Calu3 (cell line): ENCODE results near the gene IRF2. TPM values are rescaled to one million over a fixed set of nuclear protein-coding genes. Genes with fewer than 3 reads are reported as not detected.

ENCODE experiments used
- BruUV-seq: library from RNA; stranded (reverse); fragments of 400-500 nt; replicated peaks from 2 replicates; lab custom pipeline; 2021; lab: Mats Ljungman, UMichigan
- CTCF ChIA-PET: fragments of 300-600 bp; sonication (Branson Sonifier 250); formaldehyde crosslinking; loops from one replicate; lab custom pipeline; 2022; ENCODE audit warnings: antibody characterized with exemption; lab: Charles Lee
- DNase-seq: peaks from one replicate; pipeline ENCODE4 v3.0.0; 2022
- H3K27ac Mint-ChIP-seq: one replicate; pipeline ENCODE4 v1.8.0; 2022; ENCODE audit warnings: mixed read lengths; ENCODE audit not compliant: unreplicated experiment
- H3K27me3 Mint-ChIP-seq: one replicate; pipeline ENCODE4 v1.8.0; 2022; ENCODE audit warnings: mixed read lengths; ENCODE audit not compliant: unreplicated experiment
- H3K36me3 Mint-ChIP-seq: one replicate; pipeline ENCODE4 v1.8.0; 2022; ENCODE audit warnings: mild to moderate bottlenecking, moderate library complexity, mixed read lengths; ENCODE audit not compliant: insufficient read depth, unreplicated experiment
- H3K4me1 Mint-ChIP-seq: one replicate; pipeline ENCODE4 v1.8.0; 2022; ENCODE audit warnings: mild to moderate bottlenecking, low read depth, mixed read lengths; ENCODE audit not compliant: unreplicated experiment
- H3K4me3 Mint-ChIP-seq: one replicate; pipeline ENCODE4 v1.8.0; 2022; ENCODE audit warnings: mild to moderate bottlenecking, low read depth, moderate library complexity, mixed read lengths; ENCODE audit not compliant: unreplicated experiment
- H3K9me3 Mint-ChIP-seq: one replicate; pipeline ENCODE4 v1.8.0; 2022; ENCODE audit warnings: low read depth, mixed read lengths; ENCODE audit not compliant: unreplicated experiment
- intact Hi-C: fragments of 100-400 bp; cut with micrococcal nuclease; formaldehyde crosslinking; loops from one replicate; pipeline ENCODE4 v1.10.0; 2022; ENCODE audit not compliant: unreplicated experiment
- total RNA-seq: library from RNA; stranded (reverse); gene quantifications from 2 replicates; pipeline ENCODE4 v1.2.3, GENCODE V29; 2022
- TF ChIP-seq, protein P1 (sequence below): fragments of 200-600 bp; IDR thresholded peaks from one replicate; pipeline ENCODE4 v1.8.0; 2022; ENCODE audit warnings: antibody characterized with exemption; ENCODE audit not compliant: unreplicated experiment

IRF2 gene
- total RNA-seq, 1 experiment from 2014 or later: 27.3 TPM

DNA sequence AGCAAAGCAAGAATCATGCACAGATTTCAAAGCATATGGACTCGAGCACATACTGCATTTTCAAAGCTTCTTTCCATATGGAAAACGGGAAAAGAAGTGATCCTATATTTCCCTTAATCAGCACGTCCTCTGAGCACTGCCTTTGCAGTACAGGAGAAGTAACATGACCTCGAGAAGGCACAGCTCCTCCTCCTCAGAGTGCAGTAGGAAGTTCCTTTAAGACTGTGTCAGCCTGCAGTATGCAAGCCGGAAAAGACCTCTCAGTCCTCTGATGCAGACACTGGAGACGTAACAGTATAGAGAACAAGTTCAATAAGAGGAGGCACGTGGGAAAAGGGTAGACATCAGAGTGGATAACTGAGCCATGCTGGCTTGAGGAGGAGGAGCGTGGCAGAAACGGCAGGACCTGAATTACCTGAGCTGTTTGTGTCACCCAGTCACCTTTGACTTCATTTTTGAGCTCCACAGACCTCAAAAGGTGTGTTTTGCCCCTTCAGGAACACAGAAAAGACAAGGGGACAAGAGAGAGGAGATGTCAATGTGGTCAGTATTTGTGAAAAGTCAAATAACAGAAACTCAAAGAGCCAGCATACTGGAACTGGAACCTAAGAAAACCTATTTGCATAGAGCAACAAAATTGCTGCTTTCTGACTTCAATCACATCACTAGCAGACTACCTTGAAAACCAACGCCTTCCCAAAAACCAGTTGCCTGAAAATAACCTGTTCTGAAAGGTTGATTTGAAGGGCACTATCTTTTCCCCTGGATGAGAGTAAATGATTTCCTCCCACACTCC, 20.8 kb downstream of the IRF2 start:
- no TSS peak for BruUV-seq
- TF ChIP-seq, protein P1, sequence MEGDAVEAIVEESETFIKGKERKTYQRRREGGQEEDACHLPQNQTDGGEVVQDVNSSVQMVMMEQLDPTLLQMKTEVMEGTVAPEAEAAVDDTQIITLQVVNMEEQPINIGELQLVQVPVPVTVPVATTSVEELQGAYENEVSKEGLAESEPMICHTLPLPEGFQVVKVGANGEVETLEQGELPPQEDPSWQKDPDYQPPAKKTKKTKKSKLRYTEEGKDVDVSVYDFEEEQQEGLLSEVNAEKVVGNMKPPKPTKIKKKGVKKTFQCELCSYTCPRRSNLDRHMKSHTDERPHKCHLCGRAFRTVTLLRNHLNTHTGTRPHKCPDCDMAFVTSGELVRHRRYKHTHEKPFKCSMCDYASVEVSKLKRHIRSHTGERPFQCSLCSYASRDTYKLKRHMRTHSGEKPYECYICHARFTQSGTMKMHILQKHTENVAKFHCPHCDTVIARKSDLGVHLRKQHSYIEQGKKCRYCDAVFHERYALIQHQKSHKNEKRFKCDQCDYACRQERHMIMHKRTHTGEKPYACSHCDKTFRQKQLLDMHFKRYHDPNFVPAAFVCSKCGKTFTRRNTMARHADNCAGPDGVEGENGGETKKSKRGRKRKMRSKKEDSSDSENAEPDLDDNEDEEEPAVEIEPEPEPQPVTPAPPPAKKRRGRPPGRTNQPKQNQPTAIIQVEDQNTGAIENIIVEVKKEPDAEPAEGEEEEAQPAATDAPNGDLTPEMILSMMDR: no peak
- Mint-ChIP-seq H3K36me3 (peaks cover 6% of the 10 kb centered on the region), H3K27me3 (no peaks in the 10 kb centered on the region), H3K4me3 (peak overlapping the region; percentile 56), H3K9me3 (no peaks in the 10 kb centered on the region), H3K27ac (peak overlapping the region; percentile 42), H3K4me1 (peaks cover 18% of the 10 kb centered on the region)
- DNase-seq: peak; percentile 20
- CTCF ChIA-PET: no interaction called here
- intact Hi-C loops: no loop called here

GRCh38 chr4:184452740-184453139, 21.6 kb downstream of the IRF2 start:
- no peaks in the 10 kb centered on the region for H3K27me3 Mint-ChIP-seq
- CTCF ChIA-PET: no interaction called here
- DNase-seq: no peak
- H3K9me3 Mint-ChIP-seq: no peaks in the 10 kb centered on the region
- intact Hi-C loops: no loop called here
- no peak overlapping the region for H3K27ac Mint-ChIP-seq
- peaks cover 6% of the 10 kb centered on the region for H3K36me3 Mint-ChIP-seq
- TF ChIP-seq, protein P1: no peak
- no TSS peak for BruUV-seq
- H3K4me3 Mint-ChIP-seq: no peak overlapping the region
- peaks cover 18% of the 10 kb centered on the region for H3K4me1 Mint-ChIP-seq

DNA sequence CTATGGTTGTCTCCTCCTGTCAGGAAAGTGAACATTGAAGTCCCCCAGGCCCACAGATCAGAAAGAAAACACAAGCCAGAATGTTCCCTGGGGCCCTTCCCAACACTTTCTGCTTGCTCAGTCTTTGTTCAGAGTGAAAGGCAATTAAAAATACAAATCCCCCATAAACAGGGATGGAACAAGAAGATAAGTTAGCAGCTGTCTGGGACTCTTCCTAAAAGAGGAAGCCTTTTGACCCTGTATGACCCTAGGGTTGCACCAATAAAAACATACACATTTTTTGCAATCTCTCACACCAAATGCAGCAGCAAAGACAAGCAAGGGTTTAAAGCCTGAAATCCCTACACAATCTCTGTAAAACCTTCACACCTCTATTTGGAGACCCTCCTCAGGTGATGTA, 22.6 kb downstream of the IRF2 start:
- H3K36me3 Mint-ChIP-seq: peaks cover 6% of the 10 kb centered on the region
- H3K27ac Mint-ChIP-seq: no peak overlapping the region
- no peak overlapping the region for H3K4me3 Mint-ChIP-seq
- CTCF ChIA-PET: no interaction called here
- no TSS peak for BruUV-seq
- H3K9me3 Mint-ChIP-seq: no peaks in the 10 kb centered on the region
- H3K27me3 Mint-ChIP-seq: no peaks in the 10 kb centered on the region
- H3K4me1 Mint-ChIP-seq: peaks cover 18% of the 10 kb centered on the region
- no peak for DNase-seq
- TF ChIP-seq, protein P1: no peak
- intact Hi-C loops: no loop called here

DNA sequence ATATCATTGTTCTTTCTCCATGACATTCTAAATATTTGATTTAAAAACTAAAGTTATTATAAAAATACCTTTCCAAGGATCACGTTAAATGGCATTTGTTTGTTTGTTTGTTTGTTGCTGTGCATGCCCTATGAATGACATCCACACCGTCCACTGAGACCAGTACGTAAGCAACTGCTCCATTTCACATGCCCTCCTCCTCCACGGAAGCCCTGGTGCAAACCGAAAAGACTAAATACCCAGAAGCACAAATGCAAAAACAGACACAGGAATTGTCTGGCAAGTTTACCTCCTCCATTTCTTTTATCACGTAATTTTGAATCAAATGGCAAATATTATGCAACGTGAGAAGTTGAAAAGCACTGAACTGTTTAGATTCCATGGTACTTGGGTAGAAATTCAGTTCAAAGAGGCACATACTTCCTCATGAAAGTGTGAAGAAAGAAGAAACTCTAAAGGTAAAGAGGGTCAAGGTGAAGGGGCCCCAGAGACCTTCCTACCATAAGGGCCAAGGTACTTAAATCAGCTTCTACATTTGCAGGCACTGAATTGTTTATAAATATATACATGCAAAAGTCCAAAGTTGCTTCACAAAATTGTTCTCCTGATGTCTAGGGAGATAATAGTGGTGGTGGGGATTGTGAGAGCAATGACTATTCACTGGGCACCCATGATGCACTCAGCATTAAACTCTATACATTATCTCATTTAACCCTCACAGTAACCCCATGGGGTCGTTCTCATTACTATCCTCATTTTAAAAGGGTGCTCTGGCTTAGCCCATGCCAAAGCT, 23.4 kb downstream of the IRF2 start:
- intact Hi-C loops: no loop called here
- DNase-seq: no peak
- Mint-ChIP-seq H3K4me1 (peaks cover 18% of the 10 kb centered on the region), H3K36me3 (peaks cover 6% of the 10 kb centered on the region), H3K27me3 (no peaks in the 10 kb centered on the region), H3K9me3 (no peaks in the 10 kb centered on the region), H3K4me3 (no peak overlapping the region), H3K27ac (no peak overlapping the region)
- no TSS peak for BruUV-seq
- TF ChIP-seq, protein P1: no peak
- CTCF ChIA-PET: no interaction called here
